Ovary (tissue), 3 donors: ENCODE measurements around the gene FBXW7.
"Not testable (repeated sequence)": the region's sequence is repeated elsewhere in the genome, so short reads cannot be mapped to it uniquely, and the experiment has no call there.

ENCODE experiments used
- CTCF ChIP-seq, 3 donors: fragments of 450-650 bp in 2 of 3; fragments of 200-600 bp in 1 of 3; IDR thresholded peaks; one replicate each; pipeline versions ENCODE4 v1.5.1 to v1.8.0; 2016 to 2022; ENCODE audit warnings: antibody characterized with exemption in 3 of 3, mild to moderate bottlenecking in 1 of 3
- EP300 ChIP-seq: sonication (generic); formaldehyde crosslinking; IDR thresholded peaks from one replicate; pipeline ENCODE4 v1.6.1; 2017; ENCODE audit warnings: antibody characterized with exemption
- POLR2A ChIP-seq: fragments of 450-650 bp; IDR thresholded peaks from one replicate; pipeline ENCODE4 v1.6.1; 2017; ENCODE audit warnings: antibody characterized with exemption, mild to moderate bottlenecking, moderate library complexity
- donor health status: DM: no; HTN: no; CAD: no.

GRCh38 chr4:152544533-152544932 lies 8.6 kb upstream of the FBXW7 start:
- not testable (repeated sequence) for TF ChIP-seq CTCF (IDR thresholded peaks at IDR 0.05); POLR2A; EP300
